ENCODE results near the gene CACNA1H.
A peak's percentile ranks its signal among the peaks of the same experiment; 100 is the strongest.
"Not testable (repeated sequence)": the region's sequence is repeated elsewhere in the genome, so short reads cannot be mapped to it uniquely, and the experiment has no call there.

CACNA1H gene

GRCh38 chr16:1194665-1195392 lies 41.9 kb downstream of the CACNA1H start:
- FAIRE-seq (no peak), DNase-seq (ENCODE audit: insufficient read length, low spot score) (no peak)
- peak; percentile 52 for TF ChIP-seq CTCF (IDR thresholded peaks at IDR 0.05; ENCODE audit: insufficient read depth, missing control alignments)

- FAIRE-seq (no peak), DNase-seq (ENCODE audit: insufficient read length, low spot score) (no peak)
- no peak for TF ChIP-seq CTCF (IDR thresholded peaks at IDR 0.05; ENCODE audit: insufficient read depth, missing control alignments)
These were observed 42.4 kb downstream of the CACNA1H start for GRCh38 chr16:1195393-1195666.

GRCh38 chr16:1196494-1196893 lies 43.6 kb downstream of the CACNA1H start:
- TF ChIP-seq CTCF (IDR thresholded peaks at IDR 0.05; ENCODE audit: insufficient read depth, missing control alignments) = no peak
- FAIRE-seq = no peak

GRCh38 chr16:1197237-1197866 lies 44.4 kb downstream of the CACNA1H start:
- FAIRE-seq = no peak
- no peak for DNase-seq (ENCODE audit: insufficient read length, low spot score)
- TF ChIP-seq CTCF (IDR thresholded peaks at IDR 0.05; ENCODE audit: insufficient read depth, missing control alignments) = no peak

More at GRCh38 chr16:1196494-1196893, 43.6 kb downstream of the CACNA1H start:
- DNase-seq (ENCODE audit: insufficient read length, low spot score) = no peak

GRCh38 chr16:1198194-1198593 lies 45.3 kb downstream of the CACNA1H start:
- FAIRE-seq (no peak), DNase-seq (ENCODE audit: insufficient read length, low spot score) (no peak)
- no peak for TF ChIP-seq CTCF (IDR thresholded peaks at IDR 0.05; ENCODE audit: insufficient read depth, missing control alignments)

- not testable (repeated sequence) for FAIRE-seq; DNase-seq (ENCODE audit: insufficient read length, low spot score)
These were observed 45.9 kb downstream of the CACNA1H start for GRCh38 chr16:1198671-1199346.

GRCh38 chr16:1199347-1200013 lies 46.6 kb downstream of the CACNA1H start:
- no peak for DNase-seq (ENCODE audit: insufficient read length, low spot score)
- TF ChIP-seq CTCF (IDR thresholded peaks at IDR 0.05; ENCODE audit: insufficient read depth, missing control alignments) = no peak
- no peak for FAIRE-seq

Data from D721Med (cell line).